ENCODE measurements around the gene GPC6.

GPC6 gene

GRCh38 chr13:93794197-93794885 is 567.7 kb downstream of the GPC6 start:
- peak; percentile 53 for DNase-seq

- DNase-seq, result no peak
These were observed 570.9 kb downstream of the GPC6 start for GRCh38 chr13:93797463-93797862.

GRCh38 chr13:93800342-93800741 is 573.7 kb downstream of the GPC6 start:
- no peak for DNase-seq

- DNase-seq, result no peak
These were observed 579.1 kb downstream of the GPC6 start for GRCh38 chr13:93805736-93806135.

GRCh38 chr13:93806861-93807260 is 580.3 kb downstream of the GPC6 start:
- no peak for DNase-seq

- DNase-seq, result no peak
These were observed 583.7 kb downstream of the GPC6 start for GRCh38 chr13:93810264-93810663.

- DNase-seq, result no peak
These were observed 584.6 kb downstream of the GPC6 start for GRCh38 chr13:93811071-93811737.

- DNase-seq, result no peak
These were observed 585.1 kb downstream of the GPC6 start for GRCh38 chr13:93811738-93812112.

- DNase-seq, result no peak
These were observed 588.1 kb downstream of the GPC6 start for GRCh38 chr13:93814658-93815057.

GRCh38 chr13:93818345-93818744 is 591.7 kb downstream of the GPC6 start:
- DNase-seq, result no peak

- no peak for DNase-seq
These were observed 592.8 kb downstream of the GPC6 start for GRCh38 chr13:93819331-93819890.

- DNase-seq, result no peak
These were observed 597.7 kb downstream of the GPC6 start for GRCh38 chr13:93824286-93824685.

GRCh38 chr13:93834051-93834450 is 607.4 kb downstream of the GPC6 start:
- DNase-seq, result no peak

- no peak for DNase-seq
These were observed 616.5 kb downstream of the GPC6 start for GRCh38 chr13:93843082-93843481.

GRCh38 chr13:93847162-93847561 is 620.6 kb downstream of the GPC6 start:
- DNase-seq, result no peak

- DNase-seq, result no peak
These were observed 621.6 kb downstream of the GPC6 start for GRCh38 chr13:93848247-93848646.

- DNase-seq, result no peak
These were observed 624.6 kb downstream of the GPC6 start for GRCh38 chr13:93851236-93851635.

GRCh38 chr13:93853912-93854311 is 627.3 kb downstream of the GPC6 start:
- DNase-seq, result no peak

GRCh38 chr13:93857126-93857525 is 630.5 kb downstream of the GPC6 start:
- no peak for DNase-seq

- no peak for DNase-seq
These were observed 633.1 kb downstream of the GPC6 start for GRCh38 chr13:93859716-93860115.

- no peak for DNase-seq
These were observed 635.2 kb downstream of the GPC6 start for GRCh38 chr13:93861818-93862217.

GRCh38 chr13:93862259-93862658 is 635.7 kb downstream of the GPC6 start:
- no peak for DNase-seq

- DNase-seq, result no peak
These were observed 638.6 kb downstream of the GPC6 start for GRCh38 chr13:93865235-93865634.

GRCh38 chr13:93867481-93867880 is 640.9 kb downstream of the GPC6 start:
- DNase-seq, result no peak

GRCh38 chr13:93872376-93872775 is 645.8 kb downstream of the GPC6 start:
- DNase-seq, result no peak
